WERI-Rb-1 (cell line): ENCODE measurements around the gene PRR20G.

Experiments
- DNase-seq: peaks from one replicate; pipeline ENCODE4 v3.0.0-alpha.2; 2020
- H3K27ac ChIP-seq: fragments of 250-450 bp; sonication (Bioruptor Pico); 2 replicates; pipeline ENCODE4 v1.5.1; 2020; ENCODE audit warnings: mild to moderate bottlenecking, moderate library complexity
- H3K27me3 ChIP-seq: fragments of 250-450 bp; sonication (Bioruptor Pico); 2 replicates; pipeline ENCODE4 v1.5.1; 2021; ENCODE audit warnings: mild to moderate bottlenecking, low read depth, moderate library complexity; ENCODE audit not compliant: insufficient read depth, severe bottlenecking
- H3K36me3 ChIP-seq: fragments of 250-450 bp; sonication (Bioruptor Pico); 2 replicates; pipeline ENCODE4 v1.5.1; 2020; ENCODE audit warnings: mild to moderate bottlenecking, moderate library complexity
- H3K4me3 ChIP-seq: 2 replicates; pipeline ENCODE4 v1.5.1; 2011; ENCODE audit warnings: low read depth, mild to moderate bottlenecking, control low read depth, low read length
- H3K9me3 ChIP-seq: fragments of 250-450 bp; sonication (Bioruptor Pico); 2 replicates; pipeline ENCODE4 v1.5.1; 2021; ENCODE audit warnings: mild to moderate bottlenecking, moderate library complexity; ENCODE audit not compliant: severe bottlenecking
- TF ChIP-seq, protein P1 (sequence below): IDR thresholded peaks from 2 replicates; pipeline ENCODE4 v1.5.1; 2011; ENCODE audit warnings: low read depth, mild to moderate bottlenecking, control low read depth, inconsistent platforms, low read length

PRR20G gene

DNA sequence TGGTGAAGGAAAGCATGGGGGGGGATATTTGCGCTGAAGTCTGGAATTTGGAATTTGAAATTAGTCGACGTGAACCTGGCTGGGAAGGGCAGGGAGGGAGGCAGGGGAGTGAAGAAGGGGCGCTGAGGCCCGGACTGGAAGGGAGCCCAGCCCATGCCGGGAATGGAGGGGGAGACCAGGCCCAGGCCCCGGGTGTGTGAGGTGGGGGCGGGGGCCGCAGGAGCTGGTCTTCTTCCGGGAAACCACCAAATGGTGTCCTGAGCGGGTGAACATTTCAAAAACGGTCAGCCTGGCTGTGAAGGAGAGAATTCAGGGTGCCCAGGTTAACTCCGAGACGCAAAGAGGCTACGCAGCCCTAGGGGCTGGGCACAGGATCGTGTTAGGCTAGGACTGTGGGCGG is 497 bp upstream of the PRR20G start:
- TF ChIP-seq, protein P1, sequence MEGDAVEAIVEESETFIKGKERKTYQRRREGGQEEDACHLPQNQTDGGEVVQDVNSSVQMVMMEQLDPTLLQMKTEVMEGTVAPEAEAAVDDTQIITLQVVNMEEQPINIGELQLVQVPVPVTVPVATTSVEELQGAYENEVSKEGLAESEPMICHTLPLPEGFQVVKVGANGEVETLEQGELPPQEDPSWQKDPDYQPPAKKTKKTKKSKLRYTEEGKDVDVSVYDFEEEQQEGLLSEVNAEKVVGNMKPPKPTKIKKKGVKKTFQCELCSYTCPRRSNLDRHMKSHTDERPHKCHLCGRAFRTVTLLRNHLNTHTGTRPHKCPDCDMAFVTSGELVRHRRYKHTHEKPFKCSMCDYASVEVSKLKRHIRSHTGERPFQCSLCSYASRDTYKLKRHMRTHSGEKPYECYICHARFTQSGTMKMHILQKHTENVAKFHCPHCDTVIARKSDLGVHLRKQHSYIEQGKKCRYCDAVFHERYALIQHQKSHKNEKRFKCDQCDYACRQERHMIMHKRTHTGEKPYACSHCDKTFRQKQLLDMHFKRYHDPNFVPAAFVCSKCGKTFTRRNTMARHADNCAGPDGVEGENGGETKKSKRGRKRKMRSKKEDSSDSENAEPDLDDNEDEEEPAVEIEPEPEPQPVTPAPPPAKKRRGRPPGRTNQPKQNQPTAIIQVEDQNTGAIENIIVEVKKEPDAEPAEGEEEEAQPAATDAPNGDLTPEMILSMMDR = no peak
- no peak for DNase-seq
- H3K27ac ChIP-seq = no peak overlapping the region
- H3K36me3 ChIP-seq = no peaks in the 10 kb centered on the region
- no peak overlapping the region for H3K4me3 ChIP-seq
- H3K27me3 ChIP-seq = no peaks in the 10 kb centered on the region
- no peaks in the 10 kb centered on the region for H3K9me3 ChIP-seq

DNA sequence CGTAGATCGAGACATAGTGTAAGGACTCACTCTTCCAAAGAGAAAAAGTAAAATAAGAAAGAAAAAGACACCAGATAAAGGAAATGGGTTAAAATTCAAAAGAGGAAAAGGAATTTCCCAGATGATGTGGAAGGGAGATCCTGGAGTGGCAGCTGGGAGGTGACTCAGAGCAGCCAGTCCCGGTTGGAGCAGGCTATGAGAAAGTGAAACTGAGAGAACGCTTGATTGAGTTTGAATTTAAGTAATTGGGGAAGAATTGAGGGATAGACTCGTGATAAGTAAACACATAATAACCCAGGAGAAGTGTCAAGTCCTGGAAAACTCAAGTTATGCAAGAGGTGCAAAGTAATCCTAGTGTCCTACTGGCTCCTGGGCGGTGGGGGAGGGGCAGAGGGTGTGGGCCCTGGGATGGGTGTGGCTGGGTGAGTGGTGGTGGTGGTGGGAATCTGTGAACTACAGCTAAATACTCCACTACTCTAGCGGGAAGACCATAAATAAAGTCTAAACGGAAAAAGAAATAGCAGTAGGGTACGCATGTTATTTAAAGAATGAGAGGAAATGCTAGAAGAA is 1.2 kb downstream of the PRR20G start:
- H3K4me3 ChIP-seq = no peak overlapping the region
- no peak for DNase-seq

DNA sequence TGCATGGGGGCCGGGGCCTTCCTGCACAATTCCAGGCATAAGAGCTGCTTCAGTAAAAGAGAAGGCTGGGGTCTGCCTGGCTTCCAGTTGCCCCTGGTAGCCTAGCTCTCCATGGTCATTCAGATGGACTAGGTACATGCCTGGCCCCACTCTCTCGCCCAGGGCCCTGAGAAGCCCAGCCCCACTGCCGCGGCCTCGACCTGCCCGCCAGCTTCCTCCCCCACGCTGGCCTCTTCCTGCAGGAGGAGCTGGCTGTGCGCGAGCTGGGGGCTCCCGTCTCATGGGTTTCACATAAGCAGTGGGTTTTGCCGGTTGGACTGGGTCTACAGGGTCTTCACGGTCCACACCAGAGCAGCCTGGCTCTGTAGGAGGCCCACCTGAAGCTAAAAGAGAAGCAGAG is 3.6 kb downstream of the PRR20G start:
- TF ChIP-seq, protein P1 = no peak

More for the DNA sequence above, 1.2 kb downstream of the PRR20G start:
- Histone ChIP-seq H3K36me3 (no peaks in the 10 kb centered on the region), H3K9me3 (no peaks in the 10 kb centered on the region), H3K27ac (no peak overlapping the region), H3K27me3 (no peaks in the 10 kb centered on the region)
- TF ChIP-seq, protein P1 = no peak

DNA sequence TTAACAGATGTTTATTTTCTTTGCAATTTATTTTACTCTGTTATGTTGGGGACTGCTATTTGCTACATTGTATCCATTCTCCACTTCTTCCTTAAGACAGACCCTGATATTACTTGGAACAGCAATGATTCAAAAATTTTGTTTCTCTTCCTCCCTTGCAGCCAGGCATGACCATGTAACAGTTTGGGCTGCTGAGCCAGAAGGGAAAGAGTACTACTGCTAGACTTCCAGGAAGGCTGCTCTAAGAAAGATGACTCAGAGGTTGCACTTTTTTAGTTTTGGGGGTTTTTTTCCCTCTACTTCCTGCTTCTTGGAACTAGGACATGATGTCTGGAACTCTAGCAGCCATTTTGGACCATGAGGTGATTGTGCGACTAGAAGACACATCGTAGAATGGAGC is 10.3 kb downstream of the PRR20G start:
- Histone ChIP-seq H3K9me3 (peaks cover 2% of the 10 kb centered on the region), H3K27ac (no peak overlapping the region), H3K36me3 (no peaks in the 10 kb centered on the region), H3K4me3 (no peak overlapping the region), H3K27me3 (no peaks in the 10 kb centered on the region)
- TF ChIP-seq, protein P1 = no peak
- DNase-seq = no peak

More for the DNA sequence above, 3.6 kb downstream of the PRR20G start:
- DNase-seq = no peak
- Histone ChIP-seq H3K4me3 (no peak overlapping the region), H3K36me3 (no peaks in the 10 kb centered on the region), H3K27ac (no peak overlapping the region), H3K9me3 (no peaks in the 10 kb centered on the region), H3K27me3 (no peaks in the 10 kb centered on the region)

DNA sequence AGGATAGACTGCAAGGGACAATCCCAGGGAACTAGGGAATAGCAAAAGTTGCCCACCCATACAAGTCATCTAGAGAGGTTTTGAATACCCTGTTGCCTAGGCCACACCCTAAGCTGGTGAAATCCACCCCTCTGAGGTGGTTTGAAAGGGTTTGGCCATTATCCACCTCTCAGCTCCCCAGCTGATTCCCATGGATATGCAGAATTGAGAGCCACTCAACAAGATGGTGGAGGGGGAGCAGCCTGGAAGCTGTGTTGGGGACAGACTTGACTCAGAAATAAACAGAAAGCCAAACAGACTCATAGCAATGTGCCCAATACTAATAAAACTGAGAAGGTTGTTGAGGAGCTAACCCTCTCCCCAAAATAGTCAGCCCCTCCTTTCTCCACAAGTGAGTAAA is 10.9 kb downstream of the PRR20G start:
- Histone ChIP-seq H3K4me3 (no peak overlapping the region), H3K9me3 (peaks cover 2% of the 10 kb centered on the region), H3K36me3 (no peaks in the 10 kb centered on the region), H3K27ac (no peak overlapping the region), H3K27me3 (no peaks in the 10 kb centered on the region)
- DNase-seq = no peak
- TF ChIP-seq, protein P1 = no peak

DNA sequence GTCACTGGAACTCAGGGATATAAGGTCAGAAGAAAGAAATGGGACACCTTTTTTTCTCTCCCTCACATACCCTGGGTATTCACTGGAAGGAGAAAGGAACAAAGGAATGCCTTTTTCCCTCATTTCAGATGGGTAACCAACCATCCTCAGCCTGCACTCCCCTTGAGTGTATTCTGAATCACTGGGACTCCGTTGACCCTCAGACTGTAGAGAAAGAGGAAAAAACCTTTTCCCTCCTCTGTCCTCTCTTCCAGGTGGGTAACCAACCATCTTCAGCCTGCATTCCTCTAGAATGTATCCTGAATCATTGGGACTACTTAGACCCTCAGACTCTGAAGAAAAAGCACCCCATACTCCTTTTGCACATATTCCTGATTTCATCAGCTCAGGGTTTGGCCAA is 11.4 kb downstream of the PRR20G start:
- no peak for DNase-seq
- TF ChIP-seq, protein P1 = no peak
- Histone ChIP-seq H3K27me3 (no peaks in the 10 kb centered on the region), H3K4me3 (no peak overlapping the region), H3K36me3 (no peaks in the 10 kb centered on the region), H3K9me3 (peaks cover 2% of the 10 kb centered on the region), H3K27ac (no peak overlapping the region)
